ENCODE results near the gene TSHZ3. TPM values are rescaled to one million over a fixed set of nuclear protein-coding genes. Genes with fewer than 3 reads are reported as not detected.

TSHZ3 gene
- total and polyA plus RNA-seq, 7 donors, result 0.46 to 27.7 (median 16.1) TPM

- TF ChIP-seq CTCF (IDR thresholded peaks at IDR 0.05) (no peak), EP300 (IDR thresholded peaks at IDR 0.05) (no peak), POLR2AphosphoS5 (IDR thresholded peaks at IDR 0.05) (peak; percentile 52 to 74 (median 60)), POLR2A (IDR thresholded peaks at IDR 0.05) (no peak)
- Histone ChIP-seq H3K27me3 (no peaks in the 10 kb centered on the region), H3K27ac (peak overlapping the region; percentile 95 to 99 (median 99)), H3K4me3 (peak overlapping the region; percentile 73 to 98 (median 97)), H3K36me3 (no peaks in the 10 kb centered on the region), H3K9me3 (no peaks in the 10 kb centered on the region), H3K4me1 (peaks cover 0 to 64% (median 53%) of the 10 kb centered on the region in 4 donors)
- peak; percentile 78 for DNase-seq
- intact Hi-C loops (cut with DNase I), result loop anchor here (10.0 kb wide), 2 partner anchors 243 to 617 kb away; no protein-coding TSS in a partner anchor
- WGBS, 2 donors, result 12 to 44% methylated on average over 11 of the region's 11 CpGs
Measured at GRCh38 chr19:31347828-31348392, 1.3 kb downstream of the TSHZ3 start.

- H3K4me1 ChIP-seq, result peaks cover 0 to 61% (median 48%) of the 10 kb centered on the region in 4 donors
- WGBS, 2 donors, result 21 to 57% methylated on average over 3 of the region's 3 CpGs
- no peaks in the 10 kb centered on the region for H3K27me3 ChIP-seq
Measured at GRCh38 chr19:31347354-31347753, 1.9 kb downstream of the TSHZ3 start.

GRCh38 chr19:31346184-31347059 is 2.8 kb downstream of the TSHZ3 start:
- TF ChIP-seq EP300 (IDR thresholded peaks at IDR 0.05), result no peak
- TF ChIP-seq CTCF (IDR thresholded peaks at IDR 0.05), result no peak
- TF ChIP-seq POLR2AphosphoS5 (IDR thresholded peaks at IDR 0.05), result no peak
- TF ChIP-seq POLR2A (IDR thresholded peaks at IDR 0.05), result no peak
- Histone ChIP-seq H3K27ac (peak overlapping the region; percentile 53 to 99 (median 97)), H3K4me1 (peaks cover 0 to 60% (median 40%) of the 10 kb centered on the region in 4 donors), H3K9me3 (no peaks in the 10 kb centered on the region), H3K27me3 (no peaks in the 10 kb centered on the region), H3K4me3 (no peak overlapping the region), H3K36me3 (no peaks in the 10 kb centered on the region)
- WGBS, 2 donors, result 66 to 78% methylated on average over 8 of the region's 8 CpGs
- intact Hi-C loops (cut with DNase I), result loop anchor here (10.0 kb wide), 2 partner anchors 242 to 618 kb away; no protein-coding TSS in a partner anchor
- no peak for DNase-seq

More at GRCh38 chr19:31347354-31347753, 1.9 kb downstream of the TSHZ3 start:
- no peak for DNase-seq
- intact Hi-C loops (cut with DNase I), result loop anchor here (10.0 kb wide), 2 partner anchors 243 to 617 kb away; no protein-coding TSS in a partner anchor
- H3K36me3 ChIP-seq, result no peaks in the 10 kb centered on the region
- no peak for TF ChIP-seq POLR2AphosphoS5 (IDR thresholded peaks at IDR 0.05)
- no peak for TF ChIP-seq POLR2A (IDR thresholded peaks at IDR 0.05)
- TF ChIP-seq CTCF (IDR thresholded peaks at IDR 0.05), result no peak
- no peak for TF ChIP-seq EP300 (IDR thresholded peaks at IDR 0.05)
- peak overlapping the region; percentile 95 to 99 (median 99) for H3K27ac ChIP-seq
- no peaks in the 10 kb centered on the region for H3K9me3 ChIP-seq
- H3K4me3 ChIP-seq, result peak overlapping the region; percentile 73 to 98 (median 97)

GRCh38 chr19:31344403-31344802 is 4.8 kb downstream of the TSHZ3 start:
- DNase-seq, result no peak
- H3K4me1 ChIP-seq, result peaks cover 0 to 80% (median 58%) of the 10 kb centered on the region in 4 donors
- 47 to 66% methylated on average over 9 of the region's 9 CpGs for WGBS, 2 donors
- H3K9me3 ChIP-seq, result no peaks in the 10 kb centered on the region
- no peaks in the 10 kb centered on the region for H3K36me3 ChIP-seq
- no peak overlapping the region for H3K4me3 ChIP-seq
- peak overlapping the region; percentile 53 to 99 (median 82) for H3K27ac ChIP-seq
- intact Hi-C loops (cut with DNase I), result loop anchor here (10.0 kb wide), 2 partner anchors 240 to 620 kb away; no protein-coding TSS in a partner anchor
- no peak for TF ChIP-seq POLR2A (IDR thresholded peaks at IDR 0.05)
- no peak for TF ChIP-seq CTCF (IDR thresholded peaks at IDR 0.05)
- no peak for TF ChIP-seq EP300 (IDR thresholded peaks at IDR 0.05)
- TF ChIP-seq POLR2AphosphoS5 (IDR thresholded peaks at IDR 0.05), result no peak
- no peaks in the 10 kb centered on the region for H3K27me3 ChIP-seq

Measured in sigmoid colon (tissue), 7 donors.